Stromal cell of bone marrow (primary cell): ENCODE measurements around the gene NTNG1.

Source experiments
- DNase-seq: peaks from one replicate; pipeline ENCODE4 v3.0.0-alpha.2; 2012; ENCODE audit warnings: low read depth

The NTNG1 gene

GRCh38 chr1:107342316-107342715 is 201.5 kb downstream of the NTNG1 start:
- DNase-seq = no peak

DNA sequence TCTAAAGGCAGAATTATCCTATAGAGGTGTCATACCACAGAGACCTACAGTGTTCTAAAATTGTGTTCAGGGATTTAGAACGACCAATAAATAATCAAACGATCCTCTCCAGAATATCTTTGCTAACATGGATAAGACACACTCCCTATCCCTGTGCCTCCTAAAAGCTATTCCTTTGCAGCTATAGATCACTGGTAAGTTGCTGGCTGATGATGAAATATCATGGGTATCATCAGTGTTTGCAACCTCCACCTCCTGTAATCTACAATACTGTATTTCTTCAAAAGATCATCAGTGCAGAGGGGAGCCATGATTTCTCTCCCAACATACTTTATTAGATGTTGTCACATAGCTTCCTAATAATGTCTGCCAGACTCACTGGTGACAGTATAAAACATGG is 201.9 kb downstream of the NTNG1 start:
- no peak for DNase-seq

DNA sequence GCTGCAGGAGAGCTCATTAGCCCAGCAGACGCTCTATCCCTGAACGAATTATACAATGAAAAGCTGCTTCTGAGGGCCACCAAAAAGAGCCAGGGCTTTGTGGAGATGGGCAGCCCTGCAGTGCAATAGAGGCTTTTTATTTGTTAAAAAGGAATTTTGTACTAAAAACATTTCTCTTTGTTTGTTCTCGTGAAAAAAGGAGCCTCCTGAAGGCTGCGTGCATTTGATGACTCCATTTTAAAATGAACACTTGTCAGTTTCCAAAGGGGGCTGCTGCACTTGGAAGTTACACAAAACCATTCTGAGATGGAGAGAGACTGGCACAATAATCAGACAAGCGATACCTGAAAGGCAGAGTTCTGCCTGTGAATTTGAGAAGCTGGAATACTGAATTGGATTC is 202.8 kb downstream of the NTNG1 start:
- no peak for DNase-seq

DNA sequence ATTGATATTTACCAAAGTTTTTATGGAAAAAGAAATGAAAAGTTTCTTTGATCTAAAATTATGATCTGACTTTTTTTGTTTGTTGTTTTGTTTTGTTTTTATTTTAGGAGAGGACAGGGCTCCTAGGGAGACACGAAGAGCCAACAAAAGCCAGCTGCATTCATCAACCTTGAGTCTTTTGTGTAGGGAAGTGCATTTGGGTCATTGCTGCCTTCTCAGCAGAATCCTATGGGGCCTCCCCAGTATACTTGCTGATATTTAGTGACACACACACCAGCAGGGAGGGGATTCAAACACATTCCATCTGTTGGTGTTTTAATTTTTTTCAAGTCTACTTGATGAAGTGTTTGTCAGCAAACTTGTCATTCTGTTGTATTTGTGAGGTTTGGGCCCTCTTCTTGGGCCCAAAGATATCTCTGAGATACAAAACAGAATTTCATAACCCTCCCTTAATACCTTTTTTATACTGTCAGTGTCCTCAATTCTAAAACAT is 203.5 kb downstream of the NTNG1 start:
- no peak for DNase-seq

GRCh38 chr1:107344836-107345235 is 204.0 kb downstream of the NTNG1 start:
- DNase-seq = no peak

DNA sequence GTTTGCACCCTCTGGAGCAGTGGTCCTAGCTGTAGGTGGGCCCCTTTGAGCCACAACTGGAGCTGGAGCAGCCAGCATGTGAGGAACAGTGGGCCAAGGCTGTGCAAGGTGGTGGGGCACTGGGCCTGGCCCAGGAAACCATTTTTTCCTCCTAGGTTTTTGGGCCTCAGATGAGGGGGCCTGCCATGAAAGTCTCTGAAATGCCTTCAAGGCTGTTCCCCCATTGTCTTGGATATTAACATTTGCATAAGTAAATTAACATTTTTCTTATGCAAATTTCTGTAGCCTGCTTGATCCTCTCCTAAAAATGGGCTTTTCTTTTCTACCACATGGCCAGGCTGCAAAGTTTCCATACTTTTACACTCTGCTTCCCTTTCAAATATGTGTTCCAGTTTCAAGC is 212.0 kb downstream of the NTNG1 start:
- no peak for DNase-seq

- DNase-seq = peak; percentile 18
Measured at GRCh38 chr1:107357376-107357775, 216.5 kb downstream of the NTNG1 start.

DNA sequence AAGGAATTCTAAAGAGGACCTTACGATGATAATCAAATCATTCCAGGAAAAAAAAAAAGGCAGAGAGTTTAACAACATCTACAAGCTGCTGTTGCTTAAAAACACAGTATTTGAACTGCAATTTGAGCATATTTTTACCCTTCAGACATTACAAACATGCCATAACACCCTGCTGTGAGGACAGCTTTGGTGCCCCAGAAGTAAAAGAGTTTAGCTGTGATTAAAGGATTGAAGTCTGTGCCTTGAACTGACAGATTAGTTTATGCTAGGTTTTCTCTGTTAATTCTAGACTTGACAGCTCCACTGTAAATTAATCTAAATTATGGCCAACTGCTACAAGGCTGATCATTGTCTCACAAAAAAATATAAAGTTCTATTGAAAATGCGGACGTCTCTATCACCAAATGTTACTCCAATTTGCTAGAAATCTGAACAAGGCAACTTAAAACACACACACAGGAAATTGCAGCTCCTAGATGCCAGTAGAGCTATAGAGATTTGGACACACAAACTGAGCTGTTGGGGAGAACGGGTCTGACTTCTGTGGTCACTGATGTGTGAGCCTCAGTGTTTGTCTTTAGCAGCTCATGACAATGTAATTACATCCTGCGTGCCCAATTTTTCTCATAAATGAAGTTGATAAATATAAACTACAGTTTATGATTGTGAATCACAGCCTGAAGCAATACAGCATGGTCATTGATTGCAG is 217.9 kb downstream of the NTNG1 start:
- DNase-seq = no peak

GRCh38 chr1:107359472-107360241 is 218.8 kb downstream of the NTNG1 start:
- no peak for DNase-seq

- DNase-seq = no peak
Measured at GRCh38 chr1:107362468-107363140, 221.8 kb downstream of the NTNG1 start.

GRCh38 chr1:107363154-107363553 is 222.3 kb downstream of the NTNG1 start:
- DNase-seq = no peak

- DNase-seq = no peak
Measured at GRCh38 chr1:107365527-107366240, 224.8 kb downstream of the NTNG1 start.

DNA sequence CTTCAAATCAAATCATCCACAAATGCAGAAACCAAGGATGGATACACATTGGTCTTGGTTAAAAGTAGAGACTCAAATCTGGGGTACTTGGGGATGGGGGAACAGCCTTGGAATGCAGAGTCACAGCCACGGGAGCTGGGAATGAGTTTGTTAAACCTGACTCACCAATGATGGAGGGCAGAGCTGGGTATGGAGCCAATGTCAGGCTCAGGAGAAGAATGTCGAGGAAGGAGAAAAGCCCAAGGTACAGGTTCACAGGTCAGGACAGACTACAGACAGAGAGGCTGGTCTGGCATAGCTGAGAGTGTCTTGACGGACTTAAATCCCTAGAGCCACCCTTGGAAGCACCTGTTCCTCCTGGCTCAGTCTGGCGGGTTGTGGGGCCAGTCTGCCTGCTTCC is 237.6 kb downstream of the NTNG1 start:
- DNase-seq = no peak

DNA sequence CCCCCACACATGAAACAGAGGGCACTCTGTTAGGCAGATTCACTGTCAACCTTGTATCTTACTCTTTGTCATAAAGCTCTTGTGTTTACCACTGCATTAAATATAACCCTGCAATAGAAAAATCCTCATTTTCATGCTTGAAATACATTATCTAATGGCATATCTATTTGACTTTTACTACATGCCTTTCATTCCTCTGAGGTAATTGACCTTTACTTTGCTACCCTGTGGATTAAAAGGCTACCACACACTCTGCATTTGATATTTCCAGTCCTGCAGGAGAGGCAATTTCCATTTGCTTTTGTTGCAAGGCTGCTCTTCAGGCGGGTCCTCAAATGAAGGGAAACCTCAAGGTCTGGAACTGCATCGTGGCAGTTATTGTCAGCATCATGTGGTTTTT is 238.0 kb downstream of the NTNG1 start:
- DNase-seq = no peak

GRCh38 chr1:107379826-107380225 is 239.0 kb downstream of the NTNG1 start:
- no peak for DNase-seq

- DNase-seq = no peak
Measured at GRCh38 chr1:107389410-107390396, 248.9 kb downstream of the NTNG1 start.

GRCh38 chr1:107394301-107394700 is 253.5 kb downstream of the NTNG1 start:
- no peak for DNase-seq

DNA sequence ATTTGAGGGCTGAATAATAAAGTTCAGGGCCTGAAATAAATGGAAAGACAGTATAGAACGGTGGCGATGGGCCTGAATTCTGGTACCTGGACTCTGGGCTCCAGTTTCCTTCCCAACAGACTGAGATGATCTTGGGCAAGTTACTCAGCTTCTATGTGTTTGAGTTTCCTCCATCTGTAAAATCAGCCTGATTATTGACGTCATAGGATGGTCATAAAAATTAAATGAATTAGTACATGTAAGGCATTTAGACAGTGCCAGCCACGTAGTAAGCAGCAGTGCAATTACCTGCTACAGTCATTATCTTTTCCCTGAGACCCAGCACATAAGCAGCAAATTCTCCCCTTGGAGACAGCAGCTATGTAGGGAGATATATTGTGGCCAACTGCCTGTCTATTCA is 260.9 kb downstream of the NTNG1 start:
- DNase-seq = no peak

DNA sequence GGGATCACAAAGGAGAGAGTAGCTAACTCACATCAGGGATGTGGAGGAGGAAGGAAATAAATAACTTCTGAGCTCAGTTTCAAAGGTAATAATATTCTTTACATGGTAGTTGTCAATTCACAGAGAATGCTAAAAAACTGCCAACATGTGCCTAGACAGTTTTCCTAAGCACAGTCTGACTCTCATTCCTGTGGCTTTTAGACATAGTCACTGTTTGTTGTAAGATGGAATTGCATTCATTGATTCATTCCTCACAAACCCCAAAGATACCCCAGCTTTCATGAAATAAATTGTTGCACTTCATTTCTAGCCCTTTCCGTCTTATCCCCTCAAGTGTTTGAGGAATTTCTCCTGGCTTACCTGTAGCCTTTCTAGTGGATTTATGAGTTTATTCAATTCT is 263.9 kb downstream of the NTNG1 start:
- DNase-seq = no peak

GRCh38 chr1:107405236-107405635 is 264.4 kb downstream of the NTNG1 start:
- peak; percentile 74 for DNase-seq

DNA sequence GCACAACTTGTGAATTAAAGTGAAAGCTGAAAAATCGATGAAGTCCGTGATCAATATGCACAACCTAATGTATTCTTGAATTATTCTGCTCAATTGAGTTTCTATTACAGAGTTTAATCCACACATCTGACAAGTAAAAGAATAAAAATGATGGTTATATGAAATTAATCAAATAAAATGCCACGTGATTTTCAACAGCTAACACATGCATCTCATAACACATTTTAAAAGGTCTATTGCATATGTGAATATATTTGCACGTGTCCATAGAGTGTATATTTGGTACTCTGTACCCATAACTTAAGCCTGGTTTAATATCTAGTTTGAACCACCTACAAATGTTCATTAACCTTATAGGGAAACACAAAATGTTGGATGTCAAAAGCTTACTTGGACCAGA is 266.2 kb downstream of the NTNG1 start:
- no peak for DNase-seq
